Measurements from ENCODE around the gene KIF4A.
"Not testable (repeated sequence)": the region's sequence is repeated elsewhere in the genome, so short reads cannot be mapped to it uniquely, and the experiment has no call there.

Gene KIF4A, protein sequence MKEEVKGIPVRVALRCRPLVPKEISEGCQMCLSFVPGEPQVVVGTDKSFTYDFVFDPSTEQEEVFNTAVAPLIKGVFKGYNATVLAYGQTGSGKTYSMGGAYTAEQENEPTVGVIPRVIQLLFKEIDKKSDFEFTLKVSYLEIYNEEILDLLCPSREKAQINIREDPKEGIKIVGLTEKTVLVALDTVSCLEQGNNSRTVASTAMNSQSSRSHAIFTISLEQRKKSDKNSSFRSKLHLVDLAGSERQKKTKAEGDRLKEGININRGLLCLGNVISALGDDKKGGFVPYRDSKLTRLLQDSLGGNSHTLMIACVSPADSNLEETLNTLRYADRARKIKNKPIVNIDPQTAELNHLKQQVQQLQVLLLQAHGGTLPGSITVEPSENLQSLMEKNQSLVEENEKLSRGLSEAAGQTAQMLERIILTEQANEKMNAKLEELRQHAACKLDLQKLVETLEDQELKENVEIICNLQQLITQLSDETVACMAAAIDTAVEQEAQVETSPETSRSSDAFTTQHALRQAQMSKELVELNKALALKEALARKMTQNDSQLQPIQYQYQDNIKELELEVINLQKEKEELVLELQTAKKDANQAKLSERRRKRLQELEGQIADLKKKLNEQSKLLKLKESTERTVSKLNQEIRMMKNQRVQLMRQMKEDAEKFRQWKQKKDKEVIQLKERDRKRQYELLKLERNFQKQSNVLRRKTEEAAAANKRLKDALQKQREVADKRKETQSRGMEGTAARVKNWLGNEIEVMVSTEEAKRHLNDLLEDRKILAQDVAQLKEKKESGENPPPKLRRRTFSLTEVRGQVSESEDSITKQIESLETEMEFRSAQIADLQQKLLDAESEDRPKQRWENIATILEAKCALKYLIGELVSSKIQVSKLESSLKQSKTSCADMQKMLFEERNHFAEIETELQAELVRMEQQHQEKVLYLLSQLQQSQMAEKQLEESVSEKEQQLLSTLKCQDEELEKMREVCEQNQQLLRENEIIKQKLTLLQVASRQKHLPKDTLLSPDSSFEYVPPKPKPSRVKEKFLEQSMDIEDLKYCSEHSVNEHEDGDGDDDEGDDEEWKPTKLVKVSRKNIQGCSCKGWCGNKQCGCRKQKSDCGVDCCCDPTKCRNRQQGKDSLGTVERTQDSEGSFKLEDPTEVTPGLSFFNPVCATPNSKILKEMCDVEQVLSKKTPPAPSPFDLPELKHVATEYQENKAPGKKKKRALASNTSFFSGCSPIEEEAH

DNA sequence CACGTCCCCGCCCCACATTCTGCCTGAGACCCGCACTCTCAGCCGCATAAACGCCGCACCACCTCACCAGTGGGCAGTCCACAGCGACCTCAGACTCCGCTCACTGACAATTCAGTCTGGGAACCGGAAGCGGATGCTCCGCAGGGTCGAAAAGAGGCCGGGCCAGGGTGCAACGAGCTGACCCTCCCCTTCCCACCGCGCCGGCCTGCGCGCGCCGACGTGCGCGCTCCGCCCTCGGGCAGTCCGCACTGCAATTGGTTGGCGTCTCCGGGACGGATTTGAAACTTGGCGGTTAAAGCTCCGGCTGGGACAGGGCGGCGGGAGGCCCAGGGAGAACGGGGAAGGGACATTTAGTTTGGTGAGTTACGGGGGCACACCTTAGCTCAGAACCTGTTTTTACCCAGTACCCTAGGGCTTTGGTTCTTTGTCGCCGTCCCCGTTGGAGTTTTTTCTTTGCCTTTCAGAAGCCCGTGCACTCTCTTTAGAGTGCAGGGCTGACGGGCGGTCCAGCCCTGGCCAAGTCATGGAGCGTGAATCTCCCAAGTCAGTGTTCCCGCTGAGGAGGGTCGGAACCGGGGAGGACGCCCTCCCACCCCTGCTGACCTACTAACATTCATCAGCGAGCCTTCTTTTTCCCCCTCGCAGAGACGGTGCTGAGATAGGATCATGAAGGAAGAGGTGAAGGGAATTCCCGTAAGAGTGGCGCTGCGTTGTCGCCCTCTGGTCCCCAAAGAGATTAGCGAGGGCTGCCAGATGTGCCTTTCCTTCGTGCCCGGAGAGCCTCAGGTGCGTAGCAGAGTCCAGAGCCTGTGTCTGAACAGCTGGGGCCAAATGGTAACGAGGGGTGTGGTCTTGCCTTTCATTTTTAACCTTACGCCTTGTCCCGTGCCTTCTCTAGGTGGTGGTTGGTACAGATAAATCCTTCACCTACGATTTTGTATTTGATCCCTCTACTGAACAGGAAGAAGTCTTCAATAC is at the start of gene KIF4A, which contains the start of gene PDZD11:
KIF4A (plus strand) TSS at position 312 of the 978 bp plus-strand sequence; CDS start at position 667, 355 bp downstream.
PDZD11 (minus strand) TSS at position 135 of the 978 bp plus-strand sequence. CDS start 586 bp downstream, outside the sequence.
- peak; percentile 93 for DNase-seq (ENCODE audit: low read depth, low spot score)

DNA sequence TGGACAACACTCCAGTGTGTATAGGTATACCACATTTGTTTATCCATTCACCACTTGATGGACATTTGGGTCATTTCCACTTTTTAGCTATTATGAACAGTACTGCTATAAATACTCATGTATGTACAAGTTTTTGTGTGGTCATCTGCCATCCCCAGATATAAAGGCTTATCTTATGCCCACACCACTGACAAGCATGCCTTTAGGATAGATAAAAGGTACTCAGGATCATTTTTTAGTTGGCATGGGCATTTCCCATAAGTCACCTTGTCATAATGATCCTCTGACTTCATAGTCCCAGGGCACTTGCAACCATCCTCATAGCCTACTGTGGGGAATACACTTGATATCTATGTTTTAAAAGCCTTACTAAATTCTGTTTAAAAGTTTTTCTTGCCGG is 49.2 kb upstream of the KIF4A start:
- DNase-seq (ENCODE audit: low read depth, low spot score), result no peak

DNA sequence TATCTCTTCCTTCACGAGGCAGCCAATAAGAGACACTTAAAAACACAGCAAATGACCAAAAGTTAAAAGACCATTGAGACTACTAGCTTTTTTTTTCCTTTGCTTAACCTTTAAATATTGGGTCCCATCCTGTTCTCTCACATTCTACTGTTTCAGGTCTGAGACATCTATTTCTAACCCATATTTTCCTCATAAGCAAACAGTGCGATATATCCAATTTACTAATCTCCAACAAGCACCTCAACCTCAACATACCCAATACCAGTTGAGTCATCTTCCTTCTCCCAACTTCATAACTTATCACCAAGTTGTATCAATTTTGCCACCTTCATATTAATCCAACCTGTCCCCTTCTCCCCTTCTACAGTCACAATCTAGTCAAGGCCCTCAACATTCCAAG is 48.4 kb upstream of the KIF4A start:
- DNase-seq (ENCODE audit: low read depth, low spot score), result no peak

DNA sequence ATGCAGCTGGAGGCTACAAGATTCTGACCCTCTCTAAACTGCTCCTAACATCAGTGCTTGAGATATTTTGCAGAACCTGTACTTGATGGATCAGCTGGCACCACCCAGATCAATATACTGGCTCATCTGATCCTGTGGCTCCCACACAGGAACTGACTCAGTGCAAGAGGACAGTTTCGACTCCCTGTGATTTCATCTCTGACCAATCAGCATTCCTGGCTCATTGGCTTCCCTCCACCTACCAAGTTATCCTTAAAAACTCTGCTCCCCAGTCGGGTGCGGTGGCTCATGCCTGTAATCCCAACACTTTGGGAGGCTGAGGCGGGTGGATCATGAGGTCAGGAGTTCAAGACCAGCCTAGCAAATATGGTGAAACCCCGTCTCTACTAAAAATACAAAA is 46.3 kb upstream of the KIF4A start:
- DNase-seq (ENCODE audit: low read depth, low spot score), result not testable (repeated sequence)

DNA sequence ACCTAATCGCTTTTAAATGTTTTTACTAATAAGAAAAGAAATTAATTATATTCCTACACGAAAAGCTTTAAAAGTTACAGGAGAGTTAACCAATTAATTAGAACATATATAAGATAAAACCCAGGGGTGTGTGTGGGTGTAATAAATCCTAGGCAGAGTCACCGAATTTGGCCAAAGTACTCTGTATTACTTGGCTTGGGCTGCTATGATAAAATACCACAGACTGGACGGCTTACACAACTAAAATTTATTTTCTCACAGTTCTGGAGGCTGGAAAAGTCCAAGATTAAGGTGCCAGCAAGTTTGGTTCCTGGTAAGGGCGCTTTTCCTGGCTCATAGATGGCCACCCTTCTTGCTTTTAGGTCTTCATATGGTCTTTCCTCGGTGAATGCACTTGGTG is 45.0 kb upstream of the KIF4A start:
- DNase-seq (ENCODE audit: low read depth, low spot score), result no peak

DNA sequence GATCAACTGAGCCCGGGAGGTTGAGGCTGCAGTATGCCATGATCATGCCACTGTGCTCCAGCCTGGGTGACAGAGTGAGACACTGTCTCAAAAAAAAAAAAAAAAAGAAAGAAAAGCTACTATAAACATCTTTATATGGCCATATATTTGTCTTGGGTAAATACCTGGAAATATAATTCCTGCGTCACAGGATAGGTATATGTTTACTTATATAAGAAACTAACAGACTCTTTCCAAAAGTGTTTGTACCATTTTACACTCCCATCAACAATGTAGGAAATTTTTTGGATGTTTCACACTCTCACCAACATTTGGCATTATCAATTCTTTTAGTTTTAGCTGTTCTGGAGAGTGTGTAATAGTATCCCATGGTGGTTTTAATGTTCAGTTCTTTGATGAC is 42.7 kb upstream of the KIF4A start:
- no peak for DNase-seq (ENCODE audit: low read depth, low spot score)

DNA sequence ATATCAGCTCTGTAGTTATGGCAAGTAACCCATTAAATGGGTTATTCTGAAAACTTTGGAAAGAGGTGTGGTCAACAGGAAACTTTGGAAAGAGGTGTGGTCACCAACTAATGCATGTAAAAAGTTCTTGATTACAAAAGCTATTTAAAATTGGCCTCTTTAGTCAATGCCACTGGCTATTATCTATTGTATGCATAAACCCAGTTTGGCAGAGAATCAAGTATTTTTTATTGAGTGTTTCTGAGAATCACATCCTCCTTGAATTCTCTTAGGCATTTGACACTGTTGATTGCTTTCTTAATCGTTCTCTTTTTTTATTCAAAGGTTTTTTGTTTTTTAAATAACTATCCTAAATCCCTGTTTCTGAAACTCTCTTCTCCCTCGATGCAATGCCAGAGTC is 37.4 kb upstream of the KIF4A start:
- no peak for DNase-seq (ENCODE audit: low read depth, low spot score)

DNA sequence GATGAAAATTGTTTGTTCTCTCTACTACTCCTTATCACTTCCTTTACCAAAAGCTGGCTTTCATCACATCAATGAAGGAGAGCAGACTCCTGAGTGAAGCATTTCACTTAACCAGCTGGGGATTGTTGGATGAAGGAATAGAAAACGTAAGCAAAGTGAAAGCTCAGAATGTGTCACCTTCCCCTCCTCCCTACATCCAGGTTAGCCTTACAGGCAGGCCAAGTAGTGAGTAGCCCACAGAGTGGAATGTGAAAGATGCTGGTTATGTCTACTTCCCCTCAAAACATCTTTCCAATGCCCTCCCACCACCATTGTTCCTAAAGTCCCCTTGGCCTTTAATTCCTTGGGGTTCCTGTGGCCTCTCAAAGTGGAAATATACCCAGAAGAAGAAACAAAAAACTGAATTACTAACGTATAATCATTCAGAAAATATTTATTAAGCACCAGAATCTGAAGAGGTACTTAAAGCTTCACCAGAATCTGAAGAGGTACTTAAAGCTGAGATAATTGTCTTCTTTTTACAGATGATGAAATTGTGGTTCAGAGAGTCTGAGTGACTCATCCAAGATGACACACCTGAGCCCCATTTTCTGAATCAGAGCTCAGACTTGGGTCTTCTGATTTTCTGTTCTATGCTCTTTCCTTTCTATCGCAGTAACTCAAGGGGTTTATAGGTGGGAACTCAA is 36.4 kb upstream of the KIF4A start:
- no peak for DNase-seq (ENCODE audit: low read depth, low spot score)

DNA sequence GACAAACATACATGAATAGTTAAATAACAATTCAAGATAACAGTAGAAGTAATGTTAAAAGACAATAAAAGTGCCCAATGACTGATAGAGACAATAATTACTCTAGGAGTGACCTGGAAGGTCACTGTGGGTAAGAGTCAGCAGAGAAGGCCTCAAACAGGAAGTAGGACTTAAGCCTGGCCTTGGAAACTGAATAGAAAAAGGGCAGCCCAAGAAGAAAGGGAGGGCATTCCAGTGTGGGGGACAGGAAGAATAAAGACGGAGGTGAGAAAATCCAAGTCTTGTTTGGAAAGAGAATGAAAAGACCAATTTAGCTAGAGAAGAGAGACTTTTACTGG is 35.9 kb upstream of the KIF4A start:
- DNase-seq (ENCODE audit: low read depth, low spot score), result no peak

DNA sequence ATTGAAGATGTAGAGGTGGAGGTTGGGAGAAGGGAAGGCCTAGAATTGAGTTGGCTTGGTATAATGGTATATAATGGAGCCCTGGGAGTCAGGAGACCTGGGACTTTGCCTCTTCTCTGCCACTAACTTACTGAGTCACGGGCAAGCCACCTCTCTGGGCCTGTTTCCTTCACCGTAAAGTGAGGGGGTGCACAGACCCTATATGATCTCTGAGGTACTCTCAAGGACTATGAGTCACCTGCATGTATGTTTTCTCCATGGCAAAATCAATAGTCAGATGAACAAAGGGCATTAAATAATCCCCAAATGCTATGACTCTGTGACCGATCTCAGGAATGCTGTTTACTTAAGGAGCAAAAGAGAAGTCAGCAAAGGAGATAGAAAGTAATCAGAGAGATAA is 35.0 kb upstream of the KIF4A start:
- DNase-seq (ENCODE audit: low read depth, low spot score), result no peak

DNA sequence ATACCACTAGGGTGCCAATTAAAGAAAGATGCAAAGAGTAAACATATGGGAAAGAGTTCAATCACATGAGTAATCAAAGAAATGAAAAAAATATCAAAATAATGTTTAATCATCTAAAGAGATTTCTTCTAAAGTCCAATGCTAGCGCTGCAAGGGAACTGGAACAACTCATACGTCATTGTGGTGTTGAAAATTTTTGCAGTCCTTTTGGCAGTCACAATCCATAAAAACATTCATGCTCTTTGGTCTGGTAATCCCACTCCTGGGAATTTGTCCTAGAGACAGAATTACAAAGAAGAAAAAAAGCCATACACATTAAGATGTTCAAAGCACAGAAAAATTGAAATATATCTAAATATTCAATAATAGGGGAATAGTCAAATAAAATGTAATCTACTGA is 34.5 kb upstream of the KIF4A start:
- no peak for DNase-seq (ENCODE audit: low read depth, low spot score)

DNA sequence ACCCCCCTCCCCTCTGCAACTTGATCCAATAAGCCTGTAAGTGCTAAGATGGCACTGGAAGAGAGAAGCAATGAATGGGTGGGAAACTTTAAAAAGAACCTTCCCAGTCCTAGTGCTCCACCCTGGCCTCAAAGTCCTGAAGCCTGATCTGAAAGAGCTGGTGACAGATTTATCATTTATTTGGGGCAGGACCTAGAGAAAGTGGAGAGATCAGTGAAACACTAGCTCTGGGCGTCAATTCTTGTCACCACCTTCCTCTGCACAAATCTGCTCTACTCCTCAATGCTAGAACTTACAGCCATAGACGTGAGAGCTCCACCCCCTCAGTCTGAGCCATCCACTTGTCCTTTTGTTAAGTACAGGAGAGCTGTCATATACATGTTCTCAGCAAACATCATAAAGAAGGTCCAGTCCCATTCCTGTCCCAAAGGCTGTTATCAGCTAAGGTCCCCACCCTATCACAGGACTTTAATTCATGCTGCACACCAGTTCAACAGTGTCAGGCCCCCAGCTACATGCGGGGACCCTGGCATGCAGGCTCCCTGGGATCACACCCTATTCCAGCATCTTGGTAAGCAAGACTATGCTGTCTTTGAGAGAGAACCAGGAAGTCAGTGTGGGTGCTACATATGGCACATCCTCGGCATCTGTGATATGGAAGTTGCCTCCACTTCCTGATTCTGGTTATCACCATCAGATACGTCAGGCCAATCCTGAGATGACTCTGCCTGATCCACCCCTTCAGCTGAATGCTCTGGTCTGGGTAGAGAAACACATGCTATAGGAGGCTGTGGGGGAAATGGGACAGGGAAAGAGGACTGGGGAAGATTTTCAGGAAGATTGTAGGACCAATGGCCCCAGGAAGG is 32.2 kb upstream of the KIF4A start:
- DNase-seq (ENCODE audit: low read depth, low spot score), result no peak

DNA sequence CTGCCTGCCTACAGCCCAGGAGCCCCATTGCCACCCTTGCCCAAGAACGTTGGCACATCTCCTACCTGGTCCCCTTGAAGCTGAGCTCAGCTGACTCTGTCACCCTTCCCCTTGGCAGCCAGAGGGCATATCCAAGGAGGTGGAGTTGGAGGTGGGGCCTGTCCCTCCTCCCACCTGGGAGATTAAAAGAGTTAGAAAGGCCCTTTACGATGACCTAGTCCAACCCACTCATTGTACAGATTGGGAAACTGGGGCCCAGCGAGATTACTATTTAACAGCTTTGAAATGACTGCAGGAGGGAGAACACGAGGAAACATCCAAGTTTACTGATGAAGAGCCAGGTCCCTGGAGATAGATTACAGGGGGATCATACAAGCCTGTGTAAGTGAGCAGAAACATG is 29.8 kb upstream of the KIF4A start, which contains the start of gene P2RY4:
P2RY4 (minus strand) TSS at position 101 of the 400 bp plus-strand sequence. CDS start 580 bp downstream, outside the sequence.
- no peak for DNase-seq (ENCODE audit: low read depth, low spot score)

DNA sequence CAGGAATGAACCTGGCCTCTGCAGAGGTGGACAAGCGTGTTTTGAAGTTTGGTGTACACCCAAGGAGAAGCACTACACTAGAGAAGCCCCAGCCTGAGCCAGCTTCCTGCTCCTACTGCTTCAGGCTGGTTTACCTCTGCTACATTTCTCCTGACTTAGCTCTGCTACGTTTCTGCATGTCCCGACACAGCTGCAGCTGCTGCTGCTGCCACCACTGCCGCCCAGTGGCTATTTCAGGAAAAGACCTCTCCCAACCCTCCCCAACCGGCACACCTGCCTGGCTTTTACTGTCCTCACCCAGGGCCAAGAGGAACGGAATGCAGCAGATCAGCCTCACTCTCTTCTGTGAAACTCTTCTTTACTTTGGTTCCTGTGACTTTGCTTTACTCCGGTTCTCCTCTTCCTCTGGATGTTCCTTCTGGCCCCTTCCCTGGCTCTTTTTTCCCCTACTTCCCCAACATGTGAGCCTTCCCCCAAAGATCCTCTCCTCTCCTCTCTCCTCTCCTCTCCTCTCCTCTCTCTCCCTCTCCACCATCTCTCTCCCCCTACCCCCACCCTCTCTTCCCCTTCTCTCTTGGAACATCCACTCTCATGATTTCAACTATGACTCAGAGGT is 26.8 kb upstream of the KIF4A start:
- DNase-seq (ENCODE audit: low read depth, low spot score), result peak; percentile 61

DNA sequence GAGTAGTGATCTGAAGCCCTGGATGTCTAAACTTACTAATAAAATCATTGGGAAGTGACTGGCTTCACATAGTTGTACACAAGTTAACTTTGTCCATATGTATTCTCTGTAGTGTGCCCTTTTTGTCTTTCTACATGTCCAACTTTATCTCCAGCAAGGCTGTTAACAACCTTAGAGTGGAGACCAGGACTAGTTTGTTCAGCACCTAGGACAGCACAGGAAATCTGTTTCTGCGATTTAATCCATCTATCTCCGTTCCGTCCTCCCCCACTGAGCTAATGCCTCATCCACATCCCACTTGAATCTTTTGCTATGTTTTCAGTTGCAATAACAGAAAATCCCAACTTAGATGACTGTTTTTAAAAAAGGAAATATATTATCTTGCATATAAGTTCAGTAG is 25.1 kb upstream of the KIF4A start:
- peak; percentile 7 for DNase-seq (ENCODE audit: low read depth, low spot score)

DNA sequence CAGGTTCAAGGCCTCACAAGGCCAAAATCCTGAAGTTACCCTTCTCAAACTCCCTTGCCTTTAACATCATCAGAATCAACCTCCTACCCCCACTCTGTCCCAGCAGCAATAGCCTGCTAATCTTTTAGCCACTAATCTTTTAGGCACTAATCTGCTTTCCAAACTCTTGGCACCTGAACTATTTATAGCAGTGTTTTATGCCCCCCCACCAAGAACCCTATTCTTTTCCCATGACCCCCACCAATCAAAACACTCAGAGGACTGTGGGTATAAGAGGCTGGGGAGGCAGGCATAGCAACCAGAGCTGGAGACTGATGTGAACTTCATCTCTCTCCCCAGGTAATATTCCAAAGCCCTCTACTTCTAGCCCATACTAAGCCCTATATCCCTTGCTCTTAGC is 21.9 kb upstream of the KIF4A start, which contains the start of gene ARR3:
ARR3 (plus strand) TSS at position 301 of the 400 bp plus-strand sequence. CDS start 1,052 bp downstream, outside the sequence.
- no peak for DNase-seq (ENCODE audit: low read depth, low spot score)

DNA sequence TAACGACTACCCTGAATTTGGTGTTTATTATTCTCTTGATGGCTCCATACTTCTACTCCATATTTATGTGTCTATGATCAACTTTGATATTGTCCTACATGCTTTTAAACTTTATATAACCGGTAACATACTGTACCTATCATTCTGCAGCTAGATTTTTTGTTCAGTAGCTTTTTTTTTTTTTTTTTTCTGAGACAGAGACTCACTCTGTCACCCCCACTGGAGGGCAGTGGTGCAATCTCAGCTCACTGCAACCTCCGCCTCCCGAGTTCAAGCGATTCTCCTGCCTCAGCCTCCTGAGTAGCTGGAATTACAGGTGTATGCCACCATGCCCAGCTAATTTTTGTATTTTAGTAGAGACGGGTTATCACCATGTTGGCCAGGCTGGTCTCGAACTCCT is 15.9 kb upstream of the KIF4A start:
- not testable (repeated sequence) for DNase-seq (ENCODE audit: low read depth, low spot score)

DNA sequence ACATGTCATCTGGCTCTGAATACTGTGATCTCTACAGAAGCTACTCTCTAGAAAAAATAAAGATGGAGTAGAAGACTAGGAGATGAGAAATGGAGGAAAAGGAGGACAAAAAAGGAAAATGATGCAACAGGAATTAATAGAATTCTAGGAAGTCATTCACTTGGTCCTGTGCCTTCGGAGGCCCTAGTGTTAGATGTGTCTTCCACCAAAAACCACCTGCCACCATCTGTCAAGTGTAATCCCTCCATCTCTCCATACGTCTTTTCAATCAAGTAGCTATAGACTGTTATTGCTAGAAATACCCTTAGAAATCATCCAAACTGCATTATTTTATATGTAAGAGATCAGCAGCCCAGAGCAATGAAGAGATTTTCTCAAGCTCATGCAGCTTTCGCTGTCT is 10.8 kb upstream of the KIF4A start:
- DNase-seq (ENCODE audit: low read depth, low spot score), result no peak
